ENCODE results near the gene RHBDF2.
A peak's percentile ranks its signal among the peaks of the same experiment; 100 is the strongest.

RHBDF2 gene

DNA sequence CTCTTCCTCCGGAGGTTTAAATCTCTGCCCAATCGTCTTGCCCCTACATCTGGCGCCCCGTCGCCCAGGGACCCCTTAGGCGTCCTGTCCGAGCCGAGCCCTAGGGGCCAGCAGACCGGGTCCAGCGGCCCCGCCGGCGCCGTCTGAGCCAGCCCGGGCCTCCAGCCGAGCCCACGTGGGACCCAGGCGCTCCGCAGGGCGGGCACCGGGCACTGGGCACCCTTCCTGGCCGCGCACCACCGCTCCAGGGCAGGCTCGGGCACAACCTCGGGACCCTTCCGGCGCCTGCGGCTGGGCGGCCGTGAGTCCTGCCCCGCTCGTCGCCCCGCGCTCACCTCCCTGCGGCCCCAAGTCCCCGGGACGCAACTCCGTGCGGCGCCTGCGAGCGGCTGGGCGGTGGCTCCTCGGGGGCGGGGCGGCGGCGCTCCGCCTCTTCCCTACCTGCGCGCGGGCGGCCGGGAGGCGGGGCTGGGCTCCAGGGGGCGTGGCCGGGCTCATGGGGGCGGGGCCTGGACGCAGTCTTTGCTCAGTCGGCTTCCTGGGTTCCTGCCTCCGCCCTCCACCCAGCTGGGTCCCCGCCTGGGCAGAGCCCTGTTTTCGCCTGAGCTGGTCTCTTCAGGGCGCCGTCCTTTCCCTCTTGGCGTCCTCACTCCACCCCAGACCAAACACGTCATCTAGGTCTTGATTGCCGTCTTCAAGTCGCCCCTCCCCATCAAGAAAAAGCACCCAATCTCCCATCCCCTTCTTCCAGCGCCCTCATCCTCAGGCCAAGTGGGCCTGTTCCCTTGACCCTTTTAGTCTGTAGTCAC, at the start of gene RHBDF2:
TSS of gene RHBDF2 (minus strand) at position 406 of the 809 bp plus-strand sequence. CDS start 19,899 bp downstream, outside the sequence.
- no peaks in the 10 kb centered on the region for H3K27me3 ChIP-seq
- TF ChIP-seq CTCF (IDR thresholded peaks at IDR 0.05) = peak; percentile 68
- H3K4me3 ChIP-seq (ENCODE audit: low read depth in 1 of 2, low read length in 1 of 2) = peak within 1 kb of the TSS; percentile 86 to 91
- peaks cover 49 to 60% of the 10 kb centered on the region in 2 experiments for H3K4me1 ChIP-seq (ENCODE audit: control insufficient read depth in 1 of 2, insufficient read depth in 1 of 2, low read depth in 1 of 2, low read length in 1 of 2)
- H3K36me3 ChIP-seq = no peaks in the 10 kb centered on the region
- no peaks in the 10 kb centered on the region for H3K9me3 ChIP-seq
- H3K27ac ChIP-seq = peak within 1 kb of the TSS; percentile 90

DNA sequence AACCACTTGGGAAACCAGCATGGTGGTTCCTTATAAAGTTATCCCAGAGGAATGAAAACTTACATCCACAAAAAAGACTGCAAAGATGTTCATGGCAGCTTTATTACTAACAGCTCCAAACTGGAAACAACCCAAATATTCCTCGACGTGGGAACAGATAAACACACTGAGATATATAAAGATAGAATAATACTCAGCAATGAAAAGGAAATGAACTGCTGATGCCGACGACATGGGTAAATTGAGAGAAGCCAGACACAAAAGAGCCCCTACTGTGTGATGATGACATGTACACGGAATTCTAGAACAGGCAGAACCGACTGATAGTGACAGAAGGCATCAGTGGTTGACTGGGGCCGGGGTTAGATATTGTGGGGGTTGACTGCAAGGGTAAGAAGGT, 48.3 kb upstream of the RHBDF2 start:
- Histone ChIP-seq H3K36me3 (no peaks in the 10 kb centered on the region), H3K4me1 (ENCODE audit: control insufficient read depth in 1 of 2, insufficient read depth in 1 of 2, low read depth in 1 of 2, low read length in 1 of 2) (peaks cover 17 to 57% of the 10 kb centered on the region in 2 experiments), H3K9me3 (no peaks in the 10 kb centered on the region), H3K27me3 (peaks cover 26% of the 10 kb centered on the region), H3K27ac (no peak overlapping the region), H3K4me3 (ENCODE audit: low read depth in 1 of 2, low read length in 1 of 2) (no peak overlapping the region)
- TF ChIP-seq CTCF (IDR thresholded peaks at IDR 0.05) = no peak

DNA sequence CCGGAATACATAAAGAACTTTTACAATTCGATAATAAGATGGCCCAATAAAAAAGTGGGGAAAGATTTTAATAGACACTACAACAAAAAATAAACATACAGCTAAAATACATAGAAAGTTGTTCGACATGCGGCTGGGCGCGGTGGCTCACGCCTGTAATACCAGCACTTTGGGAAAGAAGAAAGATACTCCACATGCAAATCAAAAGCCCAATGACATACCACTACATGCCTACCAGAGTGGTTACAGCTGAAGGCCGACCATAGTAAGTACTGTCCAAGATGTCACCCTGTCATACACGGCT, 47.9 kb upstream of the RHBDF2 start:
- H3K4me1 ChIP-seq (ENCODE audit: control insufficient read depth in 1 of 2, insufficient read depth in 1 of 2, low read depth in 1 of 2, low read length in 1 of 2) = peaks cover 17 to 54% of the 10 kb centered on the region in 2 experiments
- H3K36me3 ChIP-seq = no peaks in the 10 kb centered on the region
- no peaks in the 10 kb centered on the region for H3K9me3 ChIP-seq
- H3K4me3 ChIP-seq (ENCODE audit: low read depth in 1 of 2, low read length in 1 of 2) = no peak overlapping the region
- H3K27me3 ChIP-seq = peaks cover 30% of the 10 kb centered on the region
- no peak overlapping the region for H3K27ac ChIP-seq
- no peak for TF ChIP-seq CTCF (IDR thresholded peaks at IDR 0.05)

GRCh38 chr17:76548378-76549214, 47.4 kb upstream of the RHBDF2 start:
- no peak overlapping the region for H3K27ac ChIP-seq
- H3K36me3 ChIP-seq = no peaks in the 10 kb centered on the region
- H3K4me1 ChIP-seq (ENCODE audit: control insufficient read depth in 1 of 2, insufficient read depth in 1 of 2, low read depth in 1 of 2, low read length in 1 of 2) = peaks cover 17 to 53% of the 10 kb centered on the region in 2 experiments
- H3K4me3 ChIP-seq (ENCODE audit: low read depth in 1 of 2, low read length in 1 of 2) = peak overlapping the region in 1 of 2 experiments; percentile 6
- peaks cover 36% of the 10 kb centered on the region for H3K27me3 ChIP-seq
- H3K9me3 ChIP-seq = no peaks in the 10 kb centered on the region
- TF ChIP-seq CTCF (IDR thresholded peaks at IDR 0.05) = no peak

- no peak for TF ChIP-seq CTCF (IDR thresholded peaks at IDR 0.05)
- Histone ChIP-seq H3K4me3 (ENCODE audit: low read depth in 1 of 2, low read length in 1 of 2) (no peak overlapping the region), H3K36me3 (no peaks in the 10 kb centered on the region), H3K27ac (no peak overlapping the region), H3K27me3 (peaks cover 44% of the 10 kb centered on the region), H3K4me1 (ENCODE audit: control insufficient read depth in 1 of 2, insufficient read depth in 1 of 2, low read depth in 1 of 2, low read length in 1 of 2) (peaks cover 17 to 49% of the 10 kb centered on the region in 2 experiments), H3K9me3 (no peaks in the 10 kb centered on the region)
Measured at GRCh38 chr17:76547642-76548202, 46.5 kb upstream of the RHBDF2 start.
